Thymus (tissue), 11 donors: Measurements from ENCODE around the gene TNK1. TPM values are rescaled to one million over a fixed set of nuclear protein-coding genes. Genes with fewer than 3 reads are reported as not detected.

Experiments used
- DNase-seq, 9 donors: peaks; one replicate each; pipeline ENCODE4 v3.0.0-alpha.2; 2013; ENCODE audit warnings: low spot score in 9 of 9, low read depth in 6 of 9, missing footprints in 1 of 9
- H3K27ac ChIP-seq, 2 donors: one replicate each; pipeline ENCODE4 v1.5.1; 2013; ENCODE audit warnings: control low read depth in 1 of 2, low read depth in 1 of 2, low read length in 1 of 2, mild to moderate bottlenecking in 1 of 2, moderate library complexity in 1 of 2
- H3K27me3 ChIP-seq, 2 donors: one replicate each; pipeline ENCODE4 v1.5.1; 2013; ENCODE audit warnings: low read length in 1 of 2; ENCODE audit not compliant: control insufficient read depth in 2 of 2, insufficient read depth in 1 of 2
- H3K36me3 ChIP-seq, 2 donors: one replicate each; pipeline ENCODE4 v1.5.1; 2013; ENCODE audit warnings: low read length in 1 of 2, mild to moderate bottlenecking in 1 of 2, moderate library complexity in 1 of 2; ENCODE audit not compliant: control insufficient read depth in 2 of 2, insufficient read depth in 2 of 2
- H3K4me1 ChIP-seq, 2 donors: one replicate each; pipeline ENCODE4 v1.5.1; 2013; ENCODE audit warnings: low read length in 2 of 2; ENCODE audit not compliant: control insufficient read depth in 2 of 2, insufficient read depth in 2 of 2
- H3K4me3 ChIP-seq, 2 donors: one replicate each; pipeline ENCODE4 v1.5.1; 2013; ENCODE audit warnings: low read length in 2 of 2, control low read depth in 1 of 2, mild to moderate bottlenecking in 1 of 2
- H3K9me3 ChIP-seq, 2 donors: one replicate each; pipeline ENCODE4 v1.5.1; 2013; ENCODE audit warnings: low read length in 1 of 2, mild to moderate bottlenecking in 1 of 2; ENCODE audit not compliant: control insufficient read depth in 2 of 2, insufficient read depth in 1 of 2
- WGBS: extraction: QIAGEN DNeasy Blood & Tissue Kit; methylation state at CpG from one replicate; pipeline ENCODE4 v1.1.7; 2013; 5-methylcytosine and 5-hydroxymethylcytosine counted together
- polyA plus RNA-seq: library from polyadenylated mRNA; stranded (reverse); fragments of 200-250 nt; gene quantifications from one replicate; pipeline ENCODE4 v1.2.3, GENCODE V29; 2013
- total RNA-seq: library from RNA; stranded (reverse); fragments of 120-200 nt; gene quantifications from one replicate; pipeline ENCODE4 v1.2.4, GENCODE V29; 2013
- donor health status: healthy.

TNK1 gene
- total and polyA plus RNA-seq, 2 donors: 1.8 to 7.2 TPM

DNA sequence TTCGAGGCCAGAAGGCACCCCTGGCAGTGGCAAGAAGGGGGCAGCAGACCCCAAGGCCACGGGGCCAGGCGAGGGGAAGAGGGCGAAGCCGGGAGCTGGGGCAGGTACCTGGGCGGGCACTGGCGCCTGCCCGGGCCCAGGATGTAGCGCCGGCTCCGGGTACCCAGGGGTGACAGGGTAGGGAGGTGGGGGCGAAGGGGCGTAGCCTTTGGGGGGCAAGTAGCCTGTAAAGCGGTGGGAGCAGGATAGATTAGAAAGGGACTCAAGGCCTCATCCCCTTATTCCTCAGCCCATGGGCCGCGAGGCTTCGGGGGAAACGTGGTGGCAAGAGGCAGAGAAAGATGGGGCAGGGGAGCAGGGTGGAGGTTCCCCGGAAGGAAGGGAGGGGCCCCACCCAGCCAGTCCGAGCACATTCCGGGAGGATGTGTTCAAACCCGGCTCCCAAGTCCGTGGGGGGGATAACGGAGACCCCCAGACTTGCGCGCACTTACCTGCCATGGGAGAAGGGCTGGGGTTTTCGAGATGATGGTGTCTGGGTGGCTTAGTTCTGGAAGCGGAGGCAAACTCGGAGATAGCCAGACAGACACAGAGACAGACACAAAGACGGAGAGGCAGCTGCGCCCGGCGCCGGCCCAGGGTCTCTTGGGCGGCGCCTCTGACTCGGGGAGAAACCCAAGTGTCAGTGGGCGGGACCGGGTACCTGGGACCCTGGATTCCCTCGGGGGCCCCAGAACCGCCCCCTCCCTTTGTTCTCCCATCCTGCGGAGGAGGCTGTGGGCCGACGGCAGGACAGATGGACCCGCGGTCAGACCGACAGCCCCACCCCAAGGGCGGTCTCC is 12.9 kb downstream of the TNK1 start:
- H3K4me1 ChIP-seq: peaks cover 9 to 16% of the 10 kb centered on the region in 2 donors
- peak overlapping the region; percentile 64 to 74 for H3K4me3 ChIP-seq
- H3K27me3 ChIP-seq: peaks cover 0 to 8% of the 10 kb centered on the region in 2 donors
- peaks cover 0 to 2% of the 10 kb centered on the region in 2 donors for H3K9me3 ChIP-seq
- H3K36me3 ChIP-seq: peaks cover 3 to 8% of the 10 kb centered on the region in 2 donors
- H3K27ac ChIP-seq: peak overlapping the region; percentile 14 to 86
- WGBS: 11% methylated on average over 48 of the region's 48 CpGs
- DNase-seq: peak in 4 of 9 donors; percentile 16 to 76 (median 58)

DNA sequence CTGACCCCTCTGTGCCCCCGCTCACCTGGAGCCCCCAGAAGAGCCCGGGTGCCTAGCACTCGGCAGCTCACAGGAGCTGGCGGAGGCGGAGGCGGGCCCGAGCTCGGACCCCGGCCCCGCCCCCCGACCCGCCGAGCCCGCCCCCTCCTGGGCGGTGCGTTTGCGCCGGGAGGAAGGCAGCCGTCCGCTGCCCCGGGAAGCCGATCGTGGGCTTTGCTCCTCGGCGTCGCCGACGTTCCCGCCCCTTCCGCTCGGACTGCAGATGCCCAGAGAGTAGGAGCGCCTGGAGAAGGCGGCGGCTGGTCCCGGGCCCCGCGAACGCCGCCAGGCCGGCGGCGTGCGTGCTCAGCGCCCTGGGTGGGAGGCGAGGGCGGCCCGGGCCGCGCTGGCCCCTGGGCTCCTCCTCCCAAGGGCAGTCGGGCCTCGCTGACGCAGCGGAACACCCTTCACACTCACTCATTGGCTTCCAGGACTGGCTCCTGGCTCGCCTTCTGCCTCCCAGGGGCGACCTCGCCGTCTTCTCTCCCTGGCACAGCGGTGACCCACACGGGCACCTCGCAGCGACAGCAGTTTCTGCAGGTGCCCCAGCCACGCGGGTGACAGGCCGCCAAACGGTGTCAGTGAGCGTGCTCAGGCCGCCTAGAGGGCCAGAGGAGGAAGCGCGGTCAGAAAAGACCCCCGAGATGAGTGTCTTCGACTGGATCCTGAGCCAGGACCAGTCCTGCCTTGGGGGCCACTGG is 13.7 kb downstream of the TNK1 start, which contains the start of gene PLSCR3:
TSS of gene PLSCR3 (minus strand) at position 74 of the 740 bp plus-strand sequence. CDS start 415 bp downstream, outside the sequence.
- DNase-seq: peak in 6 of 9 donors; percentile 66 to 88 (median 68)
- H3K36me3 ChIP-seq: peaks cover 3 to 8% of the 10 kb centered on the region in 2 donors
- peak within 1 kb of the TSS; percentile 14 to 86 for H3K27ac ChIP-seq
- H3K27me3 ChIP-seq: peaks cover 0 to 8% of the 10 kb centered on the region in 2 donors
- H3K4me1 ChIP-seq: peaks cover 9 to 16% of the 10 kb centered on the region in 2 donors
- peaks cover 0 to 2% of the 10 kb centered on the region in 2 donors for H3K9me3 ChIP-seq
- WGBS: under 1% methylated on average over 71 of the region's 71 CpGs
- peak within 1 kb of the TSS; percentile 64 to 74 for H3K4me3 ChIP-seq

DNA sequence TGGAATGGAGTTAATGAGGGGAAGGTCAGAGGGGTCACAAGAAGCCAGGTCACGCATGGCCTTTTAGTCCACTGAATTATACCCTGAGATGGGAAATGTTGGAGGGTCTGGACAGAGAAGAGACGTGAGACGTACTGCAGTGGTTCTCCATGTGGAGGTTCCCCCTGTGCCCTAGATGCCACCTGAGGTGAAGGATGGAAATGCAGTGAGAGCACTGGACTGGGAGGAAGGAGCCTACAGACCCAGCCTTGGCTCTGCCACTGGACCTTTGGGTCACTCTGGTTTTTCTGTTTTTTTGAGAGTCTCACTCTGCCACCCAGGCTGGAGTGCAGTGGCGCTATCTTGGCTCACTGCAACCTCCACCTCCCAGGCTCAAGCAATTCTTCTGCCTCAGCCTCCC is 15.3 kb downstream of the TNK1 start:
- WGBS: 95% methylated on average over 4 of the region's 4 CpGs
- H3K4me1 ChIP-seq: peaks cover 9 to 16% of the 10 kb centered on the region in 2 donors
- peaks cover 0 to 8% of the 10 kb centered on the region in 2 donors for H3K27me3 ChIP-seq

GRCh38 chr17:7398612-7399011 is 17.7 kb downstream of the TNK1 start:
- peaks cover 0 to 8% of the 10 kb centered on the region in 2 donors for H3K27me3 ChIP-seq
- H3K4me1 ChIP-seq: peaks cover 16 to 21% of the 10 kb centered on the region in 2 donors
- H3K4me3 ChIP-seq: no peak overlapping the region
- no peak overlapping the region for H3K27ac ChIP-seq
- WGBS: 98% methylated on average over 2 of the region's 2 CpGs
- peaks cover 0 to 2% of the 10 kb centered on the region in 2 donors for H3K9me3 ChIP-seq
- H3K36me3 ChIP-seq: no peaks in the 10 kb centered on the region
- no peak for DNase-seq

More for the DNA sequence above, 15.3 kb downstream of the TNK1 start:
- Histone ChIP-seq H3K36me3 (no peaks in the 10 kb centered on the region), H3K9me3 (peaks cover 0 to 2% of the 10 kb centered on the region in 2 donors), H3K27ac (no peak overlapping the region), H3K4me3 (no peak overlapping the region)
- DNase-seq: no peak

GRCh38 chr17:7403043-7403726 is 22.3 kb downstream of the TNK1 start:
- Histone ChIP-seq H3K4me3 (peak overlapping the region; percentile 81 to 87), H3K27ac (peak overlapping the region; percentile 74 to 89), H3K9me3 (peaks cover 0 to 5% of the 10 kb centered on the region in 2 donors), H3K36me3 (no peaks in the 10 kb centered on the region), H3K4me1 (peaks cover 10 to 15% of the 10 kb centered on the region in 2 donors), H3K27me3 (peaks cover 33 to 38% of the 10 kb centered on the region in 2 donors)
- 22% methylated on average over 16 of the region's 16 CpGs for WGBS
- peak in 3 of 9 donors; percentile 35 to 62 (median 37) for DNase-seq

DNA sequence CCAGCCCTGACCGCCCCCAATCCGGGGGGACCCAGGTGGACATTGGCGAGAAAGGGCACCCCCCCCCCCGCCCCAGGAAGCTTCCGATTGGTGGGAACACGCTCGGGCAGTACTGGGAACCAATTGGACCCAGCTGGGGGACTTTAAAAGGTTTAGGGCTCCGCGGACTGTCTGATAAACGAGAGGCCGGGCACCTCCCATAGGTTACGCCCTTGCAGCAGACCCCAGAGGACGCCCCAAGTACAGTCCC is 22.8 kb downstream of the TNK1 start:
- under 1% methylated on average over 13 of the region's 13 CpGs for WGBS
- peaks cover 37 to 42% of the 10 kb centered on the region in 2 donors for H3K27me3 ChIP-seq
- peak overlapping the region; percentile 81 to 87 for H3K4me3 ChIP-seq

GRCh38 chr17:7403977-7404736 is 23.3 kb downstream of the TNK1 start, which contains the start of gene TMEM256:
TSS of gene TMEM256 (minus strand) at chr17:7404097. CDS start at chr17:7404084, 13 bp downstream.
- Histone ChIP-seq H3K36me3 (no peaks in the 10 kb centered on the region), H3K27me3 (peaks cover 37 to 48% of the 10 kb centered on the region in 2 donors), H3K4me3 (peak within 1 kb of the TSS; percentile 81 to 87), H3K27ac (peak within 1 kb of the TSS; percentile 74 to 89), H3K9me3 (peaks cover 0 to 5% of the 10 kb centered on the region in 2 donors), H3K4me1 (peaks cover 10 to 15% of the 10 kb centered on the region in 2 donors)
- WGBS: under 1% methylated on average over 49 of the region's 49 CpGs
- DNase-seq: peak; percentile 91 to 99 (median 96)

More for the DNA sequence above, 22.8 kb downstream of the TNK1 start:
- no peak for DNase-seq
- peaks cover 10 to 15% of the 10 kb centered on the region in 2 donors for H3K4me1 ChIP-seq
- H3K27ac ChIP-seq: peak overlapping the region; percentile 74 to 89
- peaks cover 0 to 5% of the 10 kb centered on the region in 2 donors for H3K9me3 ChIP-seq
- no peaks in the 10 kb centered on the region for H3K36me3 ChIP-seq

DNA sequence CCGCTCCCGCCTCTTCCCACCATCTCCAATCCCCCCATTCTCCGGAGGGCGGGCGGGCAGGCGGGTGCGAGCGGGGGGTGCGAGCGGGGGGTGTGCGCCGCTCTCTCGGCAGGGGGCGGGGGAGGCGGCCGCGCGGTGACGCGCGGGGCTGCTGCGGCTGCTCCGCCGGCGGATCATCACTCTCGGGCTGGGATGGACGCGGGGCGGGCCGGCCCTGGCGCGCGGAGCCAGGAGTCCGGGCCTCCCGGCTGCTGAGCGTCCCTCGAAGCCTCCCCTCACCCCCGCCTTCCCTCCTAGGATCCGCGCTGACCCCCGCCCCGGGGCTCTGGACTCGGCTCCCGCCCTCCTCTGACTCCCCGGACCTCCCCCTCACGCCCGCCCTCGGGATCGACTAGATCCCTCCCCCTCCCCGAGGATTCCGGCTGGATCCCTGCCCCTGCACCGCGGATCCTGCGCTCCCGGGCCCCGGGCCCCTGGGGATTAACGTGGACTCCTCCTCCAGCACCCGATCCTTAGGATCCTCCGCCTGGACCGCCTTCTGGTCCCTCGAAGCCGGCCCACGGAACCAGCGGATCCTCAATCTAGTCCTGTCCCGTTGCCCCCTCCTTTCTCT is 24.0 kb downstream of the TNK1 start:
- Histone ChIP-seq H3K4me3 (peak overlapping the region; percentile 81 to 87), H3K27ac (peak overlapping the region in 1 of 2 donors; percentile 4), H3K27me3 (peaks cover 37 to 54% of the 10 kb centered on the region in 2 donors), H3K4me1 (peaks cover 10 to 15% of the 10 kb centered on the region in 2 donors), H3K36me3 (no peaks in the 10 kb centered on the region), H3K9me3 (peaks cover 0 to 5% of the 10 kb centered on the region in 2 donors)
- no peak for DNase-seq
- under 1% methylated on average over 65 of the region's 65 CpGs for WGBS
